Stomach (tissue), 9 donors: ENCODE results near the gene AIMP2. TPM values are rescaled to one million over a fixed set of nuclear protein-coding genes. Genes with fewer than 3 reads are reported as not detected.

Experiments used
- DNase-seq, 2 donors: peaks; one replicate each; pipeline versions ENCODE4 v3.0.0 to v3.0.0-alpha.2; 2013 to 2019
- H3K27ac ChIP-seq, 5 donors: fragments of 200-600 bp in 4 of 5; sonication (generic) in 4 of 5; one replicate each; pipeline ENCODE4 v1.5.1; 2013 to 2019; ENCODE audit warnings: mild to moderate bottlenecking in 1 of 5, moderate library complexity in 1 of 5
- H3K27me3 ChIP-seq, 3 donors: fragments of 200-600 bp; sonication (generic); one replicate each; pipeline ENCODE4 v1.5.1; 2017 to 2019; ENCODE audit warnings: mixed run types in 1 of 3
- H3K36me3 ChIP-seq, 4 donors: fragments of 200-600 bp; sonication (generic); 1 replicate in 3 of 4; 2 replicates in 1 of 4; pipeline ENCODE4 v1.5.1; 2016 to 2019
- H3K4me1 ChIP-seq, 4 donors: fragments of 200-600 bp; sonication (generic); one replicate each; pipeline ENCODE4 v1.5.1; 2016 to 2019
- H3K4me3 ChIP-seq, 4 donors: fragments of 200-600 bp; sonication (generic) in 3 of 4; one replicate each; pipeline ENCODE4 v1.5.1; 2016 to 2019; ENCODE audit warnings: mild to moderate bottlenecking in 1 of 4
- H3K9me3 ChIP-seq, 4 donors: fragments of 200-600 bp; sonication (generic); one replicate each; pipeline ENCODE4 v1.5.1; 2016 to 2019
- CTCF ChIP-seq, 7 experiments: fragments of 450-650 bp in 4 of 7; fragments of 200-600 bp in 3 of 7; sonication (generic) in 3 of 7; IDR thresholded peaks; one replicate each; pipeline ENCODE4 v1.5.1; 2016 to 2019; ENCODE audit warnings: antibody characterized with exemption in 7 of 7, control low read depth in 2 of 7, mild to moderate bottlenecking in 1 of 7
- EP300 ChIP-seq: sonication (generic); formaldehyde crosslinking; IDR thresholded peaks from one replicate; pipeline ENCODE4 v1.6.1; 2017; ENCODE audit warnings: antibody characterized with exemption
- POLR2A ChIP-seq, 4 donors: fragments of 450-650 bp; IDR thresholded peaks; one replicate each; pipeline ENCODE4 v1.6.1; 2016; ENCODE audit warnings: antibody characterized with exemption in 4 of 4, control low read depth in 2 of 4, mild to moderate bottlenecking in 1 of 4, moderate library complexity in 1 of 4
- POLR2AphosphoS5 ChIP-seq, 3 donors: sonication (generic); formaldehyde crosslinking; IDR thresholded peaks; one replicate each; pipeline ENCODE4 v1.6.1; 2016; ENCODE audit warnings: antibody characterized with exemption in 3 of 3
- WGBS, 5 donors: extraction: QIAGEN DNeasy Blood & Tissue Kit in 3 of 5; methylation state at CpG; one replicate each; pipeline versions ENCODE4 v1.1.5 to v1.1.7; 2013 to 2018; 5-methylcytosine and 5-hydroxymethylcytosine counted together
- intact Hi-C: fragments of 100-400 bp; cut with DNase I; formaldehyde crosslinking; loops from one replicate; pipeline ENCODE4 v1.15.1; 2023; ENCODE audit warnings: low total_unique reads
- polyA plus RNA-seq, 3 donors: library from polyadenylated mRNA; stranded (reverse); fragments of 200-250 nt; gene quantifications; one replicate each; pipeline ENCODE4 v1.2.3, GENCODE V29; 2013
- total RNA-seq, 5 donors: library from RNA; depleted of rRNA; stranded (reverse); fragments of >200 nt; gene quantifications; one replicate each; pipeline versions ENCODE4 v1.1.0 to v1.2.3, GENCODE V29; 2014 to 2016
- donor health status: healthy with polysubstance abuse.
- donor health status: Bipolar disorder and iron deficiency.
- donor health status: healthy.

The AIMP2 gene
- total and polyA plus RNA-seq, 8 donors = 18.9 to 111 (median 20.5) TPM; not detected in 1

GRCh38 chr7:6022707-6023106 is 13.6 kb downstream of the AIMP2 start:
- TF ChIP-seq CTCF (IDR thresholded peaks at IDR 0.05) (no peak), EP300 (no peak), POLR2AphosphoS5 (IDR thresholded peaks at IDR 0.05) (no peak), POLR2A (IDR thresholded peaks at IDR 0.05) (no peak)
- Histone ChIP-seq H3K4me1 (peaks cover 0 to 16% (median 9%) of the 10 kb centered on the region in 4 donors), H3K36me3 (peaks cover 72 to 100% (median 100%) of the 10 kb centered on the region in 4 donors), H3K4me3 (no peak overlapping the region), H3K27ac (no peak overlapping the region), H3K9me3 (no peaks in the 10 kb centered on the region), H3K27me3 (no peaks in the 10 kb centered on the region)
- DNase-seq = no peak
- 89 to 96% (median 91%) methylated on average over 3 of the region's 3 CpGs for WGBS, 5 donors
- intact Hi-C loops = no loop called here

- no peak overlapping the region for H3K27ac ChIP-seq
- no peak overlapping the region for H3K4me3 ChIP-seq
- H3K4me1 ChIP-seq = peaks cover 0 to 16% (median 9%) of the 10 kb centered on the region in 4 donors
- H3K36me3 ChIP-seq = peaks cover 67 to 100% (median 100%) of the 10 kb centered on the region in 4 donors
- intact Hi-C loops = no loop called here
- WGBS, 5 donors = 82 to 90% (median 83%) methylated on average over 7 of the region's 7 CpGs
- no peaks in the 10 kb centered on the region for H3K27me3 ChIP-seq
- H3K9me3 ChIP-seq = no peaks in the 10 kb centered on the region
- no peak for DNase-seq
- TF ChIP-seq POLR2A (IDR thresholded peaks at IDR 0.05) (no peak), CTCF (IDR thresholded peaks at IDR 0.05) (no peak), EP300 (no peak), POLR2AphosphoS5 (IDR thresholded peaks at IDR 0.05) (no peak)
Measured at GRCh38 chr7:6023974-6024435, 14.9 kb downstream of the AIMP2 start.

- Histone ChIP-seq H3K4me1 (peaks cover 0 to 16% (median 9%) of the 10 kb centered on the region in 4 donors), H3K27me3 (no peaks in the 10 kb centered on the region), H3K9me3 (no peaks in the 10 kb centered on the region), H3K4me3 (peak overlapping the region in 3 of 4 donors; percentile 23 to 39 (median 26)), H3K36me3 (peaks cover 72 to 100% (median 98%) of the 10 kb centered on the region in 4 donors), H3K27ac (peak overlapping the region; percentile 14 to 79 (median 68))
- WGBS, 5 donors = 70 to 79% (median 76%) methylated on average over 22 of the region's 22 CpGs
- DNase-seq = peak; percentile 67 to 69
- TF ChIP-seq EP300 (no peak), POLR2AphosphoS5 (IDR thresholded peaks at IDR 0.05) (peak in 1 of 3 donors; percentile 28)
- intact Hi-C loops = no loop called here
Measured at GRCh38 chr7:6026011-6026819, 17.1 kb downstream of the AIMP2 start.

GRCh38 chr7:6026820-6027311 is 17.8 kb downstream of the AIMP2 start:
- Histone ChIP-seq H3K4me3 (peak overlapping the region in 2 of 4 donors; percentile 26 to 39), H3K36me3 (peaks cover 71 to 100% (median 98%) of the 10 kb centered on the region in 4 donors), H3K9me3 (no peaks in the 10 kb centered on the region), H3K4me1 (peaks cover 0 to 16% (median 9%) of the 10 kb centered on the region in 4 donors), H3K27ac (peak overlapping the region; percentile 14 to 79 (median 68)), H3K27me3 (no peaks in the 10 kb centered on the region)
- intact Hi-C loops = no loop called here
- no peak for DNase-seq
- TF ChIP-seq EP300 (no peak), POLR2A (IDR thresholded peaks at IDR 0.05) (no peak), CTCF (IDR thresholded peaks at IDR 0.05) (no peak), POLR2AphosphoS5 (IDR thresholded peaks at IDR 0.05) (no peak)
- 74 to 78% (median 76%) methylated on average over 12 of the region's 12 CpGs for WGBS, 5 donors
